GM21528 (cell line): Measurements from ENCODE around the gene SMARCD2.

Experiments
- ATAC-seq: cut with Tn5 transposase; IDR thresholded peaks from one replicate; pipeline ENCODE4 v1.9.1; 2021; ENCODE audit warnings: mild to moderate bottlenecking, moderate library complexity; ENCODE audit not compliant: unreplicated experiment, low FRiP score

The SMARCD2 gene

GRCh38 chr17:63833026-63833740 is 9.3 kb downstream of the SMARCD2 start:
- no peak for ATAC-seq

- ATAC-seq = no peak
Measured at GRCh38 chr17:63832455-63832854, 10.0 kb downstream of the SMARCD2 start.

GRCh38 chr17:63832014-63832413 is 10.5 kb downstream of the SMARCD2 start:
- ATAC-seq = no peak

- ATAC-seq = no peak
Measured at GRCh38 chr17:63831505-63831904, 11.0 kb downstream of the SMARCD2 start.

- no peak for ATAC-seq
Measured at GRCh38 chr17:63830904-63831491, 11.5 kb downstream of the SMARCD2 start.

GRCh38 chr17:63830278-63830677 is 12.2 kb downstream of the SMARCD2 start:
- ATAC-seq = no peak

GRCh38 chr17:63828936-63829335 is 13.5 kb downstream of the SMARCD2 start:
- no peak for ATAC-seq

- no peak for ATAC-seq
Measured at GRCh38 chr17:63827801-63828221, 14.7 kb downstream of the SMARCD2 start.

- ATAC-seq = peak; percentile 83
Measured at GRCh38 chr17:63827002-63827800, 15.3 kb downstream of the SMARCD2 start, which contains the start of the genes FTSJ3 and PSMC5. TSS of gene FTSJ3 (minus strand) at chr17:63827663. CDS start at chr17:63826902, 761 bp downstream. TSS of gene PSMC5 (plus strand) at chr17:63827431. CDS start at chr17:63827491, 60 bp downstream.

- peak; percentile 6 for ATAC-seq
Measured at GRCh38 chr17:63826468-63827001, 15.9 kb downstream of the SMARCD2 start.

- ATAC-seq = no peak
Measured at GRCh38 chr17:63824362-63824761, 18.1 kb downstream of the SMARCD2 start.

- ATAC-seq = no peak
Measured at GRCh38 chr17:63823659-63824331, 18.7 kb downstream of the SMARCD2 start.

- no peak for ATAC-seq
Measured at GRCh38 chr17:63822537-63822936, 19.9 kb downstream of the SMARCD2 start.

GRCh38 chr17:63821804-63822203 is 20.7 kb downstream of the SMARCD2 start:
- ATAC-seq = no peak

- no peak for ATAC-seq
Measured at GRCh38 chr17:63820963-63821561, 21.4 kb downstream of the SMARCD2 start.

GRCh38 chr17:63819585-63820537 is 22.6 kb downstream of the SMARCD2 start:
- no peak for ATAC-seq

GRCh38 chr17:63819131-63819530 is 23.4 kb downstream of the SMARCD2 start:
- ATAC-seq = no peak

GRCh38 chr17:63817736-63818385 is 24.6 kb downstream of the SMARCD2 start:
- no peak for ATAC-seq
